OCI-LY1 (cell line): ENCODE measurements around the gene ATG9B.

Experiments
- H2AFZ ChIP-seq: fragments of 200-600 bp; sonication (generic), shearing (Covaris generic); 2 replicates; pipeline ENCODE4 v1.6.0; 2014; ENCODE audit warnings: antibody characterized with exemption, mild to moderate bottlenecking, low read length
- H3F3A ChIP-seq: fragments of 200-600 bp; sonication (generic), shearing (Covaris generic); 2 replicates; pipeline ENCODE4 v1.6.0; 2014; ENCODE audit warnings: mild to moderate bottlenecking, antibody characterized with exemption, low read length, moderate library complexity; ENCODE audit not compliant: insufficient read depth
- H3K27ac ChIP-seq: fragments of 200-600 bp; sonication (generic); 2 replicates; pipeline ENCODE4 v1.5.1; 2014; ENCODE audit warnings: low read length, mixed run types, mild to moderate bottlenecking, low read depth; ENCODE audit not compliant: poor library complexity, severe bottlenecking
- H3K27me3 ChIP-seq: fragments of 200-600 bp; sonication (generic); 2 replicates; pipeline ENCODE4 v1.6.0; 2014; ENCODE audit warnings: antibody characterized with exemption, mild to moderate bottlenecking, low read length, moderate library complexity; ENCODE audit not compliant: insufficient read depth
- H3K36me3 ChIP-seq: fragments of 200-600 bp; sonication (generic); 2 replicates; pipeline ENCODE4 v1.6.1; 2014; ENCODE audit warnings: mild to moderate bottlenecking, antibody characterized with exemption, low read length, moderate library complexity, mixed read lengths; ENCODE audit not compliant: insufficient read depth
- H3K4me1 ChIP-seq: fragments of 200-600 bp; sonication (generic); 2 replicates; pipeline ENCODE4 v1.5.1; 2014; ENCODE audit warnings: mild to moderate bottlenecking, low read length, moderate library complexity; ENCODE audit not compliant: insufficient read depth, severe bottlenecking
- H3K4me2 ChIP-seq: fragments of 200-600 bp; sonication (generic), shearing (Covaris generic); 2 replicates; pipeline ENCODE4 v1.6.1; 2014; ENCODE audit warnings: low read length
- H3K4me3 ChIP-seq: fragments of 200-600 bp; sonication (generic); 2 replicates; pipeline ENCODE4 v1.5.1; 2014; ENCODE audit warnings: low read length, low read depth, mild to moderate bottlenecking, mixed read lengths; ENCODE audit not compliant: poor library complexity, severe bottlenecking
- H3K79me2 ChIP-seq: fragments of 200-600 bp; shearing (Covaris generic); 2 replicates; pipeline ENCODE4 v1.6.1; 2016; ENCODE audit warnings: mixed run types, low read length, mixed read lengths; ENCODE audit not compliant: insufficient read depth
- H3K9ac ChIP-seq: fragments of 200-600 bp; sonication (generic), shearing (Covaris generic); 2 replicates; pipeline ENCODE4 v1.6.1; 2014; ENCODE audit warnings: mild to moderate bottlenecking, low read length, mixed read lengths
- H3K9me2 ChIP-seq: fragments of 200-600 bp; sonication (generic), shearing (Covaris generic); 2 replicates; pipeline ENCODE4 v1.6.1; 2014; ENCODE audit warnings: low read depth, mild to moderate bottlenecking, low read length, mixed read lengths
- H3K9me3 ChIP-seq: fragments of 200-600 bp; shearing (Covaris generic); 2 replicates; pipeline ENCODE4 v1.6.1; 2014; ENCODE audit warnings: low read length, mixed read lengths
- H4K20me1 ChIP-seq: fragments of 200-600 bp; sonication (generic), shearing (Covaris generic); 2 replicates; pipeline ENCODE4 v1.6.0; 2016; ENCODE audit warnings: mild to moderate bottlenecking, low read length; ENCODE audit not compliant: insufficient read depth
- CTCF ChIP-seq: fragments of 200-600 bp; sonication (generic), shearing (Covaris generic); IDR thresholded peaks from 2 replicates; pipeline ENCODE4 v1.5.1; 2017; ENCODE audit warnings: mild to moderate bottlenecking, antibody characterized with exemption, low read length, moderate library complexity, mixed read lengths
- EZH2 ChIP-seq: fragments of 200-600 bp; sonication (generic), shearing (Covaris generic); IDR thresholded peaks from 2 replicates; pipeline ENCODE4 v1.8.0; 2017; ENCODE audit warnings: borderline replicate concordance, mixed run types, mild to moderate bottlenecking, antibody characterized with exemption, low read length, moderate library complexity, mixed read lengths

ATG9B gene

GRCh38 chr7:150981644-150982043 is 42.6 kb downstream of the ATG9B start:
- Histone ChIP-seq H3K27me3 (peaks cover 18% of the 10 kb centered on the region; the same call in 1 of the 2 replicates), H3K79me2 (no peaks in the 10 kb centered on the region), H3F3A (no peaks in the 10 kb centered on the region), H4K20me1 (no peaks in the 10 kb centered on the region), H3K4me3 (no peak overlapping the region), H3K9ac (no peak overlapping the region), H2AFZ (no peak overlapping the region), H3K4me1 (peaks cover 19% of the 10 kb centered on the region), H3K9me3 (no peaks in the 10 kb centered on the region), H3K36me3 (no peaks in the 10 kb centered on the region), H3K4me2 (no peak overlapping the region), H3K27ac (no peak overlapping the region), H3K9me2 (no peaks in the 10 kb centered on the region)
- TF ChIP-seq EZH2: no peak
- no peak for TF ChIP-seq CTCF

DNA sequence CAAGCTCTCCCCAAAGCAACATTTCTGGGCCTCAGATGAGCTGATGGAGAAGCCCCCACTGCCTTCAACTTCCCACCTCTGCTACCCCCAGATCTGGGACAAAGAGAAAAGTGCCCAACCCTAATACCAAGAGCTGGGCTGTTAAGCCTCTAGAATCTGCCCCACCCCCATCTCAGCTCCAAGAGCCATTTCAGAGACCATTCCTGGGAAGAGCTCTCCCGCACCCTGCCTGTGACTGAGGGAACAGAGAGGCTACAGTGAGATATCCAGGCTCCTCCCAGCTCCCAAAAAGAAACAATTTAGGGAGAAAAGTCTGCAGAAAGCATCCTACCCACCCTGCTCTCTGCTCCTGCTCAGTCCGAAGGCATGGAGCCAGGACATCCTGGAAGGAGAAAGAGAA is 43.6 kb downstream of the ATG9B start:
- no peak for TF ChIP-seq CTCF
- no peak for TF ChIP-seq EZH2
- H3K9me3 ChIP-seq: no peaks in the 10 kb centered on the region
- no peaks in the 10 kb centered on the region for H4K20me1 ChIP-seq
- no peak overlapping the region for H3K9ac ChIP-seq
- H3K9me2 ChIP-seq: no peaks in the 10 kb centered on the region
- peaks cover 28% of the 10 kb centered on the region for H3K4me1 ChIP-seq
- H3K27ac ChIP-seq: no peak overlapping the region
- no peak overlapping the region for H2AFZ ChIP-seq
- H3K4me2 ChIP-seq: no peak overlapping the region
- H3K4me3 ChIP-seq: no peak overlapping the region
- H3K36me3 ChIP-seq: no peaks in the 10 kb centered on the region
- H3F3A ChIP-seq: no peaks in the 10 kb centered on the region
- no peaks in the 10 kb centered on the region for H3K79me2 ChIP-seq
- peaks cover 18% of the 10 kb centered on the region; the same call in 1 of the 2 replicates for H3K27me3 ChIP-seq

GRCh38 chr7:150979713-150980390 is 44.4 kb downstream of the ATG9B start:
- H3F3A ChIP-seq: no peaks in the 10 kb centered on the region
- H3K36me3 ChIP-seq: no peaks in the 10 kb centered on the region
- H4K20me1 ChIP-seq: no peaks in the 10 kb centered on the region
- no peaks in the 10 kb centered on the region for H3K9me3 ChIP-seq
- H3K4me3 ChIP-seq: no peak overlapping the region
- H3K4me1 ChIP-seq: peaks cover 36% of the 10 kb centered on the region
- no peak overlapping the region for H3K4me2 ChIP-seq
- no peak overlapping the region for H3K9ac ChIP-seq
- no peak overlapping the region for H2AFZ ChIP-seq
- H3K27me3 ChIP-seq: peaks cover 18% of the 10 kb centered on the region; the same call in 1 of the 2 replicates
- no peak overlapping the region for H3K27ac ChIP-seq
- H3K9me2 ChIP-seq: no peaks in the 10 kb centered on the region
- no peaks in the 10 kb centered on the region for H3K79me2 ChIP-seq
- no peak for TF ChIP-seq EZH2
- no peak for TF ChIP-seq CTCF
